HFFc6 (cell line): ENCODE data around the gene EEF1AKMT1. TPM values are rescaled to one million over a fixed set of nuclear protein-coding genes. Genes with fewer than 3 reads are reported as not detected.
A peak's percentile ranks its signal among the peaks of the same experiment; 100 is the strongest.

Source experiments
- DNase-seq: peaks from one replicate; pipeline ENCODE4 v3.0.0-alpha.2; 2018
- H3K27ac Mint-ChIP-seq: 2 replicates; pipeline ENCODE4 v1.8.0; 2020; ENCODE audit warnings: mild to moderate bottlenecking, mixed read lengths
- H3K27me3 Mint-ChIP-seq: 2 replicates; pipeline ENCODE4 v1.8.0; 2021; ENCODE audit warnings: mild to moderate bottlenecking, moderate library complexity, mixed read lengths; ENCODE audit not compliant: insufficient read depth
- H3K36me3 Mint-ChIP-seq: 2 replicates; pipeline ENCODE4 v1.8.0; 2021; ENCODE audit warnings: low read depth, mixed read lengths
- H3K4me1 Mint-ChIP-seq: 2 replicates; pipeline ENCODE4 v1.8.0; 2020; ENCODE audit warnings: low read depth, mixed read lengths
- H3K4me3 Mint-ChIP-seq: 2 replicates; pipeline ENCODE4 v1.8.0; 2020; ENCODE audit warnings: mild to moderate bottlenecking, moderate library complexity, mixed read lengths
- H3K9me3 Mint-ChIP-seq: 2 replicates; pipeline ENCODE4 v1.8.0; 2020; ENCODE audit warnings: mild to moderate bottlenecking, mixed read lengths
- long read RNA-seq: library from polyadenylated mRNA; unstranded; transcript quantifications from one replicate; pipeline ENCODE4 v2.0.0, GENCODE V29; 2019
- total RNA-seq, 6 experiments: library from RNA; stranded (reverse); fragmentation: NEBNext Ultra II Directional; extraction: Animal tissue kit (Norgen Biotek cat#: 25700); gene quantifications; 2 replicates in 1 of 6; 3 replicates in 5 of 6; pipeline ENCODE4 v1.2.3, GENCODE V29; 2021
- TF ChIP-seq, protein P1 (sequence below): fragments of 200-600 bp; sonication (generic); IDR thresholded peaks from 2 replicates; pipeline ENCODE4 v1.5.0; 2021; ENCODE audit warnings: antibody characterized with exemption, mild to moderate bottlenecking

Gene EEF1AKMT1, protein sequence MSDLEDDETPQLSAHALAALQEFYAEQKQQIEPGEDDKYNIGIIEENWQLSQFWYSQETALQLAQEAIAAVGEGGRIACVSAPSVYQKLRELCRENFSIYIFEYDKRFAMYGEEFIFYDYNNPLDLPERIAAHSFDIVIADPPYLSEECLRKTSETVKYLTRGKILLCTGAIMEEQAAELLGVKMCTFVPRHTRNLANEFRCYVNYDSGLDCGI
- total RNA-seq: 10 to 100 TPM; 10.7 to 17.1 (median 13.0) TPM
- long read RNA-seq, transcript EEF1AKMT1-202 (5 exons, 1,042 nt): major isoform, 13 of 23 reads
- long read RNA-seq, partial matches to known transcripts: 2 of 23 reads
- long read RNA-seq, other reads (novel, unspliced or antisense): 8 of 23 reads

DNA sequence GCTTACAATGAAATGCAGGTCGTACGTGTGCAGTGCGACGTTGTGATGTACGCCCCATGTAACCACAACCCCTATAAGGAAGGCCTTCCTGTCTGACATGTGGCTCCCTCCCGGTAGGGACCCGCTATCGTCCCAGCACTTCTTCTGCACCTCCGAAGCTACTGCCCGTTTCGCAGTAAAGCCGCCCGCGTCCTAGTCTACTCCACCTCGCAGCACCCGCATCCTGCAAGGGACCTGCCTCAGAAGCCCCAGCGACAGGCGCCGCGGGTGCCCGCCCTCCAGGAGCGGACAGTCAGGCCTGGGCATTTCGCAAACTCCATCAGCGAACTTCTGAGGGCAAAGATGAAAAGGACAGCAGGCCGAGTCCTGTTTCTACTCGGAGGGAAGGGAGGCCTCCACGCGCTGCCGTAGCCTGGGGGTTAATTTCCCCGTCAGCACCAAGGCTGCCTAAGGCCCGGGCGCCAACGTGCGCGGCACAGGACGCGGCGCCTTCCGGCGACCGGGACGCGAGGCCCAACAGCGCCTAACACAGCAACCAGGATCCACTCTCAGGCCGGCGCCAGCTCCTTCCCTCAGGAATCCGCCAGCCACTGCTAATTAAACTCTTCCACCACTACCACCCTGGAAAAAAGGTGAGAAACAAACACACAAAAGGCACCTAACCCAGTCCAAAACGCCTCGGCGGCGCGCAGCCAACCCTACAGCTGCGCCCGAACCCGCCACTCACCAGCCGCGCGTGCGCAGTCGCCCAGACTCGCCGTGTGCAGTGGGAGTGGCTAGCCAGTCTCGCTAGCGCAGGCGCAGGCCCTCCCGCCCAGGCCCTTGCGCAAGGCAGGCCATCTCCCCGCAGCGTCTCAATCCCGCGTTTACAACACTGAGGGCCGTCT is at the start of gene EEF1AKMT1:
Gene EEF1AKMT1, minus strand, starts transcription at position 768 of the 887 bp plus-strand sequence. CDS start 16,363 bp downstream, outside the sequence.
- H3K4me1 Mint-ChIP-seq: peaks cover 32% of the 10 kb centered on the region
- peaks cover 4% of the 10 kb centered on the region for H3K27me3 Mint-ChIP-seq
- peak within 1 kb of the TSS; percentile 97 for H3K27ac Mint-ChIP-seq
- DNase-seq: peak; percentile 87
- H3K4me3 Mint-ChIP-seq: peak within 1 kb of the TSS; percentile 93
- TF ChIP-seq, protein P1, sequence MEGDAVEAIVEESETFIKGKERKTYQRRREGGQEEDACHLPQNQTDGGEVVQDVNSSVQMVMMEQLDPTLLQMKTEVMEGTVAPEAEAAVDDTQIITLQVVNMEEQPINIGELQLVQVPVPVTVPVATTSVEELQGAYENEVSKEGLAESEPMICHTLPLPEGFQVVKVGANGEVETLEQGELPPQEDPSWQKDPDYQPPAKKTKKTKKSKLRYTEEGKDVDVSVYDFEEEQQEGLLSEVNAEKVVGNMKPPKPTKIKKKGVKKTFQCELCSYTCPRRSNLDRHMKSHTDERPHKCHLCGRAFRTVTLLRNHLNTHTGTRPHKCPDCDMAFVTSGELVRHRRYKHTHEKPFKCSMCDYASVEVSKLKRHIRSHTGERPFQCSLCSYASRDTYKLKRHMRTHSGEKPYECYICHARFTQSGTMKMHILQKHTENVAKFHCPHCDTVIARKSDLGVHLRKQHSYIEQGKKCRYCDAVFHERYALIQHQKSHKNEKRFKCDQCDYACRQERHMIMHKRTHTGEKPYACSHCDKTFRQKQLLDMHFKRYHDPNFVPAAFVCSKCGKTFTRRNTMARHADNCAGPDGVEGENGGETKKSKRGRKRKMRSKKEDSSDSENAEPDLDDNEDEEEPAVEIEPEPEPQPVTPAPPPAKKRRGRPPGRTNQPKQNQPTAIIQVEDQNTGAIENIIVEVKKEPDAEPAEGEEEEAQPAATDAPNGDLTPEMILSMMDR: no peak
- H3K9me3 Mint-ChIP-seq: peaks cover 5% of the 10 kb centered on the region; the same call in 1 of the 2 replicates
- H3K36me3 Mint-ChIP-seq: peaks cover 28% of the 10 kb centered on the region

DNA sequence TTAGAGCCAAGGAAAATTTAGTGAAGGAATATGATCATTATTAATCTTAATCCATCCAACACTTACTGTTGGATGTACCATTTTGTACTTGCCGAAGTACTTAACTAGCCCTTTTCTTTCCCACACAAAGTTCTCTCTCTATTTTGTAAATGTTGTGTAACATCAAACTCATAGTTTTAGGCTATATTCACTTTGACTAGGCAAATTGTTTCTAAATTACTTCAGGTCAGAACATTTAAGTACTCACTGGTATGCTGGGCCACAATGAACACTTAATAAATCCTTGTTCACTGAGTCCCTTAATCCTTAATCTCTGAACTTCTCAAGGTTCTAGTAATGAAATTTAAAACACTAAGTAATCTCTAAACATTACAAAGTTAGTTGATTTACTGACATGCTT is 49.3 kb upstream of the EEF1AKMT1 start:
- no peaks in the 10 kb centered on the region for H3K9me3 Mint-ChIP-seq
- H3K36me3 Mint-ChIP-seq: no peaks in the 10 kb centered on the region; the same call in none of the 2 replicates
- peaks cover 49% of the 10 kb centered on the region for H3K4me1 Mint-ChIP-seq
- H3K27me3 Mint-ChIP-seq: no peaks in the 10 kb centered on the region
- no peak overlapping the region for H3K27ac Mint-ChIP-seq
- DNase-seq: no peak
- no peak overlapping the region for H3K4me3 Mint-ChIP-seq
- TF ChIP-seq, protein P1: no peak

DNA sequence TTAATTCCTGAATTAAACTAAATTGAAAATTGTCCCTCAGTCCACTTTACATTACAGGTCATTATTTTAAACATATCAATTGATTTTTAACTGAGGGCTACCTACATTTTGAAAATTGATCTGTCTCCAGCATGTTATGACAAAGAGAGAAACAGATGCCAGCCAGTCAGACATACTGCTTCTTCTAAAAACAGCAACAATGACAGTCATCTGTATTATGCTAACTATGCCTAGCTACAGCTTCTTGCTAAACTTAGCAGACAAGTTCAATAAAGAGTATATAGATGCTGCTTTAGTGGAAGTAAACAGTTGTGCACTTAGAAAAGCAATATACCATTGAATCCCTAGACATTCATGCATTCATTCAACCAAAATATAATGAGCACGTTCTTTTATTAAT is 48.6 kb upstream of the EEF1AKMT1 start:
- Mint-ChIP-seq H3K27ac (no peak overlapping the region), H3K27me3 (no peaks in the 10 kb centered on the region), H3K36me3 (peaks cover 1% of the 10 kb centered on the region), H3K4me1 (peaks cover 46% of the 10 kb centered on the region), H3K9me3 (no peaks in the 10 kb centered on the region), H3K4me3 (no peak overlapping the region)
- TF ChIP-seq, protein P1: no peak
- DNase-seq: no peak

DNA sequence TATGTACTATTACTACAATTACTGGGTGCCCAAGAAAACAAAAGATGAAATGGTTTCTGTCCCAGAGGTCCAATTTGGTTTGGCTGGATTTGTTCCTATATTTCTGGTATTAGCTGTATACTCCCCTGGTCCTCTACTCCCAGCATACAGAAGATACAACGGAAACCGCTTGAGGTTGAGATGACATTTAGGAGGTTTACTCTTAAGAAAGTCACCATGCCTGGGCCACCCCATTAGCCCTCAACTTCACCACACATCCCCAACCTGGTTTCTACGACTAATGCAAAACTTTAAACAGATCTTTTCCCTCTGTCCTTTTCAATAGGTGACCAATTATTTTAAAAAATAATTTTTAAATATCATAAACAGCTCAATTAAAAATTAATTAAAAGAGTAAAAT is 46.0 kb upstream of the EEF1AKMT1 start:
- peaks cover 37% of the 10 kb centered on the region for H3K4me1 Mint-ChIP-seq
- H3K9me3 Mint-ChIP-seq: no peaks in the 10 kb centered on the region
- no peak overlapping the region for H3K27ac Mint-ChIP-seq
- TF ChIP-seq, protein P1: no peak
- H3K36me3 Mint-ChIP-seq: peaks cover 7% of the 10 kb centered on the region
- H3K27me3 Mint-ChIP-seq: no peaks in the 10 kb centered on the region
- H3K4me3 Mint-ChIP-seq: no peak overlapping the region
- DNase-seq: no peak

DNA sequence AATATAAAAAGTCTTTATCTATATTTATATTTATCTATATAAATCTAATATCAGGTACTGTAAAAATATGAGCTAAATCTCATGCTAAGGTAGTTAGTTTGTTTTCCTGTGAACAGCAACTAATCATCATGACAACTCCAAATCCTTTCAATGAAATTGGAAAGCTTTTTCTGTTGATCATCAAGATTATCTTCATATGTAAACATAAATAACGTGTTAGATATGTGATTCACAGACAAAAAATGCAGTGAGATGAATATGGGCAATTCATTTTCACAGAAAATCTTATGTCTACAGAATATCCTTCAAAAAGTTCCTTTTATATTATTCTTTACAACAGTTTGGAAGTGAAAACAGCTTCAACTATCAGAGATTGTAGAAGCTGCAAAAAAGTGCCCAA is 41.7 kb upstream of the EEF1AKMT1 start:
- Mint-ChIP-seq H3K4me3 (no peak overlapping the region), H3K27me3 (no peaks in the 10 kb centered on the region), H3K27ac (no peak overlapping the region), H3K4me1 (peaks cover 49% of the 10 kb centered on the region), H3K36me3 (peaks cover 23% of the 10 kb centered on the region), H3K9me3 (no peaks in the 10 kb centered on the region)
- no peak for DNase-seq
- TF ChIP-seq, protein P1: no peak
